ENCODE measurements around the gene SYNJ1.

- TF ChIP-seq CTCF (IDR thresholded peaks at IDR 0.05) (no peak), POLR2A (IDR thresholded peaks at IDR 0.05) (no peak)
Observed at GRCh38 chr21:32597205-32597604, 130.6 kb downstream of the SYNJ1 start.
